SK-N-SH treated with all-trans-retinoic acid at 6 μM for 48 hours (cell line): ENCODE results near the gene TRIM47.

Source experiments
- ATAC-seq: fragments of 200-7000 bp; cut with Tn5 transposase; 3 replicates; pipeline ENCODE4 v1.9.1; 2020; ENCODE audit warnings: mild to moderate bottlenecking, moderate library complexity
- BACH2 ChIP-seq: fragments of 250-450 bp; sonication (Bioruptor Pico); IDR thresholded peaks from 2 replicates; pipeline ENCODE4 v1.9.0; 2021; ENCODE audit warnings: mild to moderate bottlenecking, borderline replicate concordance
- CREB5 ChIP-seq: fragments of 250-450 bp; sonication (Bioruptor Pico); IDR thresholded peaks from 2 replicates; pipeline ENCODE4 v1.5.1; 2020; ENCODE audit warnings: low read depth, mild to moderate bottlenecking, moderate library complexity
- CSDC2 ChIP-seq: fragments of 250-450 bp; sonication (Bioruptor Pico); IDR thresholded peaks from 2 replicates; pipeline ENCODE4 v1.5.0; 2020; ENCODE audit warnings: mild to moderate bottlenecking, moderate library complexity
- CSRNP3 ChIP-seq: fragments of 250-450 bp; sonication (Bioruptor Pico); IDR thresholded peaks from 2 replicates; pipeline ENCODE4 v1.5.1; 2021; ENCODE audit warnings: mild to moderate bottlenecking, moderate library complexity
- ESRRG ChIP-seq: fragments of 250-450 bp; sonication (Bioruptor Pico); IDR thresholded peaks from 2 replicates; pipeline ENCODE4 v1.6.1; 2021; ENCODE audit warnings: mild to moderate bottlenecking
- GLIS3 ChIP-seq: fragments of 250-450 bp; sonication (Bioruptor Pico); IDR thresholded peaks from 2 replicates; pipeline ENCODE4 v1.5.0; 2020; ENCODE audit warnings: mild to moderate bottlenecking, moderate library complexity
- ISL1 ChIP-seq: fragments of 250-450 bp; sonication (Bioruptor Pico); IDR thresholded peaks from 2 replicates; pipeline ENCODE4 v2.1.2; 2022; ENCODE audit warnings: mild to moderate bottlenecking, moderate library complexity
- OSR1 ChIP-seq: fragments of 250-450 bp; sonication (Bioruptor Pico); IDR thresholded peaks from 2 replicates; pipeline ENCODE4 v1.8.0; 2022; ENCODE audit warnings: moderate library complexity, mild to moderate bottlenecking, inconsistent platforms
- PATZ1 ChIP-seq: fragments of 250-450 bp; sonication (Bioruptor Pico); IDR thresholded peaks from 2 replicates; pipeline ENCODE4 v1.8.0; 2020; ENCODE audit warnings: mild to moderate bottlenecking, moderate library complexity, borderline replicate concordance
- POU6F1 ChIP-seq: fragments of 250-450 bp; sonication (Bioruptor Pico); IDR thresholded peaks from 2 replicates; pipeline ENCODE4 v1.8.0; 2021; ENCODE audit warnings: low read depth, mild to moderate bottlenecking, moderate library complexity, borderline replicate concordance
- PPARA ChIP-seq: fragments of 250-450 bp; sonication (Bioruptor Pico); IDR thresholded peaks from 2 replicates; pipeline ENCODE4 v1.5.0; 2020; ENCODE audit warnings: mild to moderate bottlenecking, borderline replicate concordance
- RARB ChIP-seq: fragments of 250-450 bp; sonication (Bioruptor Pico); IDR thresholded peaks from 2 replicates; pipeline ENCODE4 v1.8.0; 2021; ENCODE audit warnings: mild to moderate bottlenecking, moderate library complexity
- SNAI2 ChIP-seq: fragments of 250-450 bp; sonication (Bioruptor Pico); IDR thresholded peaks from 2 replicates; pipeline ENCODE4 v1.5.0; 2020; ENCODE audit warnings: mild to moderate bottlenecking, moderate library complexity
- TCF4 ChIP-seq: fragments of 250-450 bp; sonication (Bioruptor Pico); IDR thresholded peaks from 2 replicates; pipeline ENCODE4 v1.8.0; 2021; ENCODE audit warnings: mild to moderate bottlenecking, moderate library complexity, borderline replicate concordance
- TOX ChIP-seq: fragments of 250-450 bp; sonication (Bioruptor Pico); IDR thresholded peaks from 2 replicates; pipeline ENCODE4 v1.8.0; 2021; ENCODE audit warnings: mild to moderate bottlenecking, moderate library complexity, borderline replicate concordance
- TSHZ2 ChIP-seq: fragments of 250-450 bp; sonication (Bioruptor Pico); IDR thresholded peaks from 2 replicates; pipeline ENCODE4 v1.5.0; 2020; ENCODE audit warnings: mild to moderate bottlenecking, moderate library complexity
- ZC3H10 ChIP-seq: fragments of 250-450 bp; sonication (Bioruptor Pico); IDR thresholded peaks from 2 replicates; pipeline ENCODE4 v1.5.1; 2021; ENCODE audit warnings: mild to moderate bottlenecking, moderate library complexity
- ZFP3 ChIP-seq: fragments of 250-450 bp; sonication (Bioruptor Pico); IDR thresholded peaks from 2 replicates; pipeline ENCODE4 v1.5.0; 2020; ENCODE audit warnings: mild to moderate bottlenecking, moderate library complexity
- ZNF565 ChIP-seq: fragments of 450-650 bp; formaldehyde crosslinking; conservative IDR thresholded peaks from 2 replicates; pipeline ENCODE4 v1.5.0; 2020; ENCODE audit warnings: low read depth, mild to moderate bottlenecking, moderate library complexity
- ZNF70 ChIP-seq: fragments of 450-650 bp; formaldehyde crosslinking; IDR thresholded peaks from 2 replicates; pipeline ENCODE4 v1.5.0; 2020; ENCODE audit warnings: mild to moderate bottlenecking, moderate library complexity
- ZNF8 ChIP-seq: fragments of 450-650 bp; formaldehyde crosslinking; IDR thresholded peaks from 2 replicates; pipeline ENCODE4 v1.5.0; 2020; ENCODE audit warnings: mild to moderate bottlenecking, moderate library complexity

The TRIM47 gene

GRCh38 chr17:75922173-75922961, 44.0 kb upstream of the TRIM47 start:
- TF ChIP-seq ESRRG (no peak), POU6F1 (CRISPR knock-in tag) (no peak), ZNF70 (CRISPR knock-in tag) (no peak), ZFP3 (CRISPR knock-in tag) (no peak), GLIS3 (CRISPR knock-in tag) (no peak), CSRNP3 (CRISPR knock-in tag) (no peak), BACH2 (CRISPR knock-in tag) (no peak), TOX (CRISPR knock-in tag) (no peak), CREB5 (CRISPR knock-in tag) (no peak), ZC3H10 (no peak), ZNF565 (CRISPR knock-in tag) (no peak), TCF4 (CRISPR knock-in tag) (no peak), SNAI2 (no peak), CSDC2 (CRISPR knock-in tag) (no peak), ISL1 (CRISPR knock-in tag) (no peak), RARB (CRISPR knock-in tag) (no peak), OSR1 (CRISPR knock-in tag) (no peak), PPARA (CRISPR knock-in tag) (no peak), PATZ1 (CRISPR knock-in tag) (no peak), TSHZ2 (CRISPR knock-in tag) (no peak)
- ATAC-seq: no peak

- ATAC-seq: no peak
- TF ChIP-seq ZC3H10 (no peak), GLIS3 (CRISPR knock-in tag) (no peak), POU6F1 (CRISPR knock-in tag) (no peak), ZNF8 (no peak), RARB (CRISPR knock-in tag) (no peak), ZNF70 (CRISPR knock-in tag) (no peak), TSHZ2 (CRISPR knock-in tag) (no peak), CSRNP3 (CRISPR knock-in tag) (no peak), ESRRG (no peak), BACH2 (CRISPR knock-in tag) (no peak), PPARA (CRISPR knock-in tag) (no peak), OSR1 (CRISPR knock-in tag) (no peak), CREB5 (CRISPR knock-in tag) (no peak)
These were observed 43.2 kb upstream of the TRIM47 start for GRCh38 chr17:75921596-75921995.
